Measurements from ENCODE around the gene IGSF10. TPM values are rescaled to one million over a fixed set of nuclear protein-coding genes. Genes with fewer than 3 reads are reported as not detected.

The IGSF10 gene
- total RNA-seq, 1 donor from 2014 or later, result 3.1 TPM

GRCh38 chr3:151436675-151437446 is 24.0 kb downstream of the IGSF10 start:
- no peaks in the 10 kb centered on the region for H3K9me3 ChIP-seq (replicated peaks)
- no peak overlapping the region for H3K27ac ChIP-seq (replicated peaks)
- H3K36me3 ChIP-seq, result no peaks in the 10 kb centered on the region
- intact Hi-C loops (cut with micrococcal nuclease), result loop anchor here (5.0 kb wide), 2 partner anchors 405 to 480 kb away; no protein-coding TSS in a partner anchor
- TF ChIP-seq CTCF (IDR thresholded peaks at IDR 0.05; ENCODE audit: borderline replicate concordance), result no peak
- no peak overlapping the region for H3K4me3 ChIP-seq
- H3K27me3 ChIP-seq (ENCODE audit: low read depth), result no peaks in the 10 kb centered on the region
- H3K4me1 ChIP-seq, result no peaks in the 10 kb centered on the region
- DNase-seq, result no peak

- Histone ChIP-seq H3K4me3 (no peak overlapping the region), H3K27me3 (ENCODE audit: low read depth) (no peaks in the 10 kb centered on the region), H3K36me3 (no peaks in the 10 kb centered on the region), H3K9me3 (replicated peaks) (no peaks in the 10 kb centered on the region), H3K4me1 (no peaks in the 10 kb centered on the region), H3K27ac (replicated peaks) (no peak overlapping the region)
- DNase-seq, result no peak
- no peak for TF ChIP-seq CTCF (IDR thresholded peaks at IDR 0.05; ENCODE audit: borderline replicate concordance)
- intact Hi-C loops (cut with micrococcal nuclease), result no loop called here
Measured at GRCh38 chr3:151434151-151434890, 26.5 kb downstream of the IGSF10 start.

GRCh38 chr3:151432616-151433372 is 28.1 kb downstream of the IGSF10 start:
- Histone ChIP-seq H3K9me3 (replicated peaks) (no peaks in the 10 kb centered on the region), H3K27me3 (ENCODE audit: low read depth) (no peaks in the 10 kb centered on the region), H3K27ac (replicated peaks) (no peak overlapping the region), H3K36me3 (no peaks in the 10 kb centered on the region), H3K4me1 (no peaks in the 10 kb centered on the region), H3K4me3 (no peak overlapping the region)
- DNase-seq, result no peak
- no peak for TF ChIP-seq CTCF (IDR thresholded peaks at IDR 0.05; ENCODE audit: borderline replicate concordance)
- intact Hi-C loops (cut with micrococcal nuclease), result no loop called here

GRCh38 chr3:151431940-151432339 is 28.9 kb downstream of the IGSF10 start:
- TF ChIP-seq CTCF (IDR thresholded peaks at IDR 0.05; ENCODE audit: borderline replicate concordance), result no peak
- Histone ChIP-seq H3K27me3 (ENCODE audit: low read depth) (no peaks in the 10 kb centered on the region), H3K27ac (replicated peaks) (no peak overlapping the region), H3K4me3 (no peak overlapping the region), H3K4me1 (no peaks in the 10 kb centered on the region), H3K36me3 (no peaks in the 10 kb centered on the region), H3K9me3 (replicated peaks) (no peaks in the 10 kb centered on the region)
- intact Hi-C loops (cut with micrococcal nuclease), result no loop called here
- DNase-seq, result no peak

GRCh38 chr3:151430821-151431484 is 29.9 kb downstream of the IGSF10 start:
- no peaks in the 10 kb centered on the region for H3K27me3 ChIP-seq (ENCODE audit: low read depth)
- H3K36me3 ChIP-seq, result no peaks in the 10 kb centered on the region
- no peak overlapping the region for H3K27ac ChIP-seq (replicated peaks)
- intact Hi-C loops (cut with micrococcal nuclease), result no loop called here
- H3K4me1 ChIP-seq, result no peaks in the 10 kb centered on the region
- no peaks in the 10 kb centered on the region for H3K9me3 ChIP-seq (replicated peaks)
- no peak for DNase-seq
- TF ChIP-seq CTCF (IDR thresholded peaks at IDR 0.05; ENCODE audit: borderline replicate concordance), result no peak
- no peak overlapping the region for H3K4me3 ChIP-seq

Measured in left ventricle myocardium inferior (tissue), 1 donor.